H1 (cell line): ENCODE data around the gene ACSF3. TPM values are rescaled to one million over a fixed set of nuclear protein-coding genes. Genes with fewer than 3 reads are reported as not detected.
A peak's percentile ranks its signal among the peaks of the same experiment; 100 is the strongest.

ENCODE experiments used
- CTCF ChIA-PET: fragments of 300-600 bp; sonication (Branson Sonifier 250); formaldehyde crosslinking; loops from one replicate; lab custom pipeline; 2021; ENCODE audit not compliant: partially characterized antibody; lab: Charles Lee
- POLR2A ChIA-PET: fragments of 300-600 bp; sonication (Branson Sonifier 250); formaldehyde crosslinking; loops from one replicate; lab custom pipeline; 2021; ENCODE audit warnings: inconsistent platforms; ENCODE audit not compliant: partially characterized antibody; lab: Charles Lee
- DNase-seq, 2 experiments: peaks; one replicate each; pipeline versions ENCODE4 v3.0.0 to v3.0.0-alpha.2; 2010 to 2022; ENCODE audit warnings: low spot score in 2 of 2, low read depth in 1 of 2, mixed read lengths in 1 of 2
- FAIRE-seq: peaks from 2 replicates; lab custom pipeline; 2011; peaks lifted over from hg19 to GRCh38; lab: Jason Lieb, UNC
- H2AFZ ChIP-seq: 2 replicates; pipeline ENCODE4 v1.8.1; 2012; ENCODE audit warnings: low read length, inconsistent platforms
- H2AK5ac ChIP-seq: 2 replicates; pipeline ENCODE4 v1.6.1; 2013; ENCODE audit warnings: low read depth, low read length
- H2BK120ac ChIP-seq: replicated peaks from 2 replicates; pipeline ENCODE3; 2013; ENCODE audit warnings: low read depth, low read length, inconsistent platforms
- H2BK12ac ChIP-seq: 2 replicates; pipeline ENCODE4 v1.6.1; 2013; ENCODE audit warnings: low read depth, low read length
- H2BK15ac ChIP-seq: 2 replicates; pipeline ENCODE4 v1.6.1; 2013; ENCODE audit warnings: low read length
- H2BK20ac ChIP-seq: 2 replicates; pipeline ENCODE4 v1.6.1; 2013; ENCODE audit warnings: low read length
- H2BK5ac ChIP-seq: 2 replicates; pipeline ENCODE4 v1.6.1; 2013; ENCODE audit warnings: low read depth, low read length
- H3K14ac ChIP-seq: 2 replicates; pipeline ENCODE4 v1.6.1; 2013; ENCODE audit warnings: inconsistent platforms; ENCODE audit not compliant: insufficient read length
- H3K18ac ChIP-seq: 2 replicates; pipeline ENCODE4 v1.6.1; 2013; ENCODE audit warnings: low read length; ENCODE audit errors: extremely low read depth
- H3K23ac ChIP-seq: 2 replicates; pipeline ENCODE4 v1.6.1; 2013; ENCODE audit warnings: inconsistent platforms; ENCODE audit not compliant: insufficient read length
- H3K23me2 ChIP-seq: 2 replicates; pipeline ENCODE4 v1.6.1; 2013; ENCODE audit warnings: low read depth, low read length
- H3K27ac ChIP-seq: 2 replicates; pipeline ENCODE4 v1.6.1; 2011; ENCODE audit warnings: low read depth, low read length, inconsistent platforms
- H3K27me3 ChIP-seq, 4 experiments: replicated peaks in 1 of 4; 1 replicate in 1 of 4; 2 replicates in 3 of 4; pipeline versions ENCODE4 v1.6.1 to v1.8.1; 2011 to 2013; ENCODE audit warnings: low read length in 3 of 4, mild to moderate bottlenecking in 3 of 4, inconsistent platforms in 2 of 4, mixed read lengths in 2 of 4, moderate library complexity in 1 of 4; ENCODE audit not compliant: control insufficient read depth in 3 of 4, insufficient read depth in 3 of 4; ENCODE audit errors: extremely low read depth in 1 of 4
- H3K36me3 ChIP-seq, 4 experiments: 2 replicates each; pipeline versions ENCODE4 v1.6.1 to v1.8.1; 2011 to 2013; ENCODE audit warnings: mild to moderate bottlenecking in 4 of 4, low read length in 3 of 4, moderate library complexity in 2 of 4, control low read depth in 1 of 4, inconsistent platforms in 1 of 4; ENCODE audit not compliant: insufficient read depth in 4 of 4, control insufficient read depth in 2 of 4
- H3K4ac ChIP-seq: replicated peaks from 2 replicates; pipeline ENCODE3; 2013; ENCODE audit warnings: low read length, low read depth, mixed read lengths, inconsistent platforms; ENCODE audit not compliant: insufficient read length
- H3K4me1 ChIP-seq, 4 experiments: replicated peaks in 1 of 4; 1 replicate in 1 of 4; 2 replicates in 3 of 4; pipeline versions ENCODE4 v1.6.1 to v1.8.1; 2011 to 2013; ENCODE audit warnings: low read length in 3 of 4, inconsistent platforms in 2 of 4, mixed read lengths in 1 of 4; ENCODE audit not compliant: insufficient read depth in 4 of 4, control insufficient read depth in 3 of 4
- H3K4me2 ChIP-seq, 2 experiments: 2 replicates each; pipeline versions ENCODE4 v1.6.1 to v1.8.1; 2011 to 2013; ENCODE audit warnings: low read depth in 2 of 2, low read length in 2 of 2, control low read depth in 1 of 2, inconsistent platforms in 1 of 2, mild to moderate bottlenecking in 1 of 2; ENCODE audit not compliant: insufficient read depth in 1 of 2
- H3K4me3 ChIP-seq, 4 experiments: fragments of 200-600, 300-600 bp in 1 of 4; sonication (generic), shearing (Covaris generic), sonication (Bioruptor Twin) in 1 of 4; 2 replicates each; pipeline versions ENCODE4 v1.5.1 to v1.8.1; 2011 to 2016; ENCODE audit warnings: low read length in 4 of 4, low read depth in 3 of 4, control low read depth in 2 of 4, inconsistent platforms in 2 of 4, mild to moderate bottlenecking in 2 of 4, mixed read lengths in 1 of 4, moderate library complexity in 1 of 4; ENCODE audit not compliant: insufficient read depth in 2 of 4; ENCODE audit errors: extremely low read depth in 1 of 4
- H3K56ac ChIP-seq: replicated peaks from 2 replicates; pipeline ENCODE3; 2013; ENCODE audit warnings: low read depth, mild to moderate bottlenecking, mixed read lengths, low read length, inconsistent platforms; ENCODE audit not compliant: insufficient read length
- H3K79me1 ChIP-seq: 2 replicates; pipeline ENCODE4 v1.6.1; 2013; ENCODE audit warnings: low read depth, low read length, control low read depth
- H3K79me2 ChIP-seq, 2 experiments: 2 replicates each; pipeline versions ENCODE4 v1.6.1 to v1.8.1; 2012 to 2013; ENCODE audit warnings: low read length in 2 of 2, mild to moderate bottlenecking in 2 of 2, inconsistent platforms in 1 of 2; ENCODE audit not compliant: insufficient read depth in 2 of 2, control insufficient read depth in 1 of 2
- H3K9ac ChIP-seq, 4 experiments: replicated peaks in 1 of 4; 1 replicate in 1 of 4; 2 replicates in 3 of 4; pipeline versions ENCODE4 v1.6.1 to v1.8.1; 2011 to 2013; ENCODE audit warnings: low read depth in 3 of 4, low read length in 3 of 4, control low read depth in 2 of 4, mild to moderate bottlenecking in 2 of 4, moderate library complexity in 2 of 4, inconsistent platforms in 1 of 4; ENCODE audit errors: extremely low read depth in 1 of 4
- H3K9me3 ChIP-seq, 2 experiments: 2 replicates each; pipeline versions ENCODE4 v1.6.1 to v1.8.1; 2012 to 2013; ENCODE audit warnings: mild to moderate bottlenecking in 2 of 2, moderate library complexity in 2 of 2, control low read depth in 1 of 2, inconsistent platforms in 1 of 2, low read depth in 1 of 2, low read length in 1 of 2, mixed read lengths in 1 of 2; ENCODE audit not compliant: insufficient read depth in 2 of 2
- H4K20me1 ChIP-seq, 2 experiments: replicated peaks in 1 of 2; 2 replicates each; pipeline versions ENCODE3 to v1.8.1; 2011 to 2013; ENCODE audit warnings: inconsistent platforms in 2 of 2, low read length in 2 of 2, mild to moderate bottlenecking in 1 of 2; ENCODE audit not compliant: insufficient read depth in 2 of 2, control insufficient read depth in 1 of 2
- H4K5ac ChIP-seq: 2 replicates; pipeline ENCODE4 v1.6.1; 2013; ENCODE audit warnings: low read length, low read depth, mixed read lengths, inconsistent platforms; ENCODE audit not compliant: insufficient read length
- H4K8ac ChIP-seq: 2 replicates; pipeline ENCODE4 v1.8.0; 2013; ENCODE audit warnings: mild to moderate bottlenecking, moderate library complexity, low read length, inconsistent platforms; ENCODE audit not compliant: insufficient read depth; ENCODE audit errors: extremely low read depth
- H4K91ac ChIP-seq: replicated peaks from 2 replicates; pipeline ENCODE3; 2013; ENCODE audit warnings: low read length, mixed read lengths, inconsistent platforms; ENCODE audit not compliant: insufficient read length
- CTBP2 ChIP-seq: IDR thresholded peaks from 2 replicates; pipeline ENCODE4 v1.7.0; 2011; ENCODE audit warnings: borderline replicate concordance, mild to moderate bottlenecking, moderate library complexity, mixed read lengths, low read length; ENCODE audit not compliant: insufficient read depth, insufficient read length
- EGR1 ChIP-seq: IDR thresholded peaks from 2 replicates; pipeline ENCODE4 v1.6.1; 2011; ENCODE audit warnings: low read depth, low read length, borderline replicate concordance
- FOSL1 ChIP-seq: IDR thresholded peaks from 2 replicates; pipeline ENCODE4 v1.6.1; 2011; ENCODE audit warnings: mild to moderate bottlenecking, low read depth, low read length, moderate library complexity; ENCODE audit not compliant: insufficient read depth
- HDAC2 ChIP-seq, 2 experiments: fragments of 300-600 bp in 1 of 2; sonication (generic) in 1 of 2; IDR thresholded peaks; 2 replicates each; pipeline ENCODE4 v1.6.1; 2011 to 2012; ENCODE audit warnings: low read depth in 2 of 2, low read length in 2 of 2, mild to moderate bottlenecking in 2 of 2, moderate library complexity in 2 of 2, borderline replicate concordance in 1 of 2, inconsistent platforms in 1 of 2
- JUN ChIP-seq: IDR thresholded peaks from 2 replicates; pipeline ENCODE4 v1.6.1; 2011; ENCODE audit warnings: low read depth, mild to moderate bottlenecking, improper control_type of control experiment, low read length
- POLR2A ChIP-seq, 2 experiments: IDR thresholded peaks; 1 replicate in 1 of 2; 2 replicates in 1 of 2; pipeline ENCODE4 v1.6.1; 2011; ENCODE audit warnings: low read depth in 2 of 2, low read length in 2 of 2, mild to moderate bottlenecking in 2 of 2; ENCODE audit errors: control extremely low read depth in 1 of 2
- POLR2AphosphoS5 ChIP-seq: IDR thresholded peaks from 2 replicates; pipeline ENCODE4 v1.6.1; 2011; ENCODE audit warnings: low read depth, low read length
- RFX5 ChIP-seq: IDR thresholded peaks from 2 replicates; pipeline ENCODE4 v1.6.1; 2011; ENCODE audit warnings: low read depth, low read length, improper control_type of control experiment, borderline replicate concordance
- RXRA ChIP-seq: IDR thresholded peaks from 2 replicates; pipeline ENCODE4 v1.6.1; 2011; ENCODE audit warnings: low read depth, mild to moderate bottlenecking, low read length, moderate library complexity; ENCODE audit not compliant: insufficient read depth
- SIX5 ChIP-seq: IDR thresholded peaks from 2 replicates; pipeline ENCODE4 v1.6.1; 2011; ENCODE audit warnings: mild to moderate bottlenecking, low read depth, low read length
- SP1 ChIP-seq: IDR thresholded peaks from 2 replicates; pipeline ENCODE4 v1.6.1; 2011; ENCODE audit warnings: low read depth, low read length
- SP2 ChIP-seq: IDR thresholded peaks from 2 replicates; pipeline ENCODE4 v1.6.1; 2012; ENCODE audit warnings: mild to moderate bottlenecking, low read length, inconsistent platforms
- SP4 ChIP-seq: IDR thresholded peaks from 2 replicates; pipeline ENCODE4 v1.6.1; 2012; ENCODE audit warnings: low read length, inconsistent platforms
- WGBS, 2 experiments: shearing (Covaris generic) in 1 of 2; methylation state at CpG; one replicate each; pipeline versions ENCODE4 v1.1.6 to v1.1.7; 2013 to 2015; ENCODE audit warnings: low lambda C conversion rate in 2 of 2, mixed read lengths in 2 of 2, inconsistent platforms in 1 of 2, low coverage in 1 of 2, missing lambda C conversion rate in 1 of 2; ENCODE audit not compliant: insufficient replicate concordance in 2 of 2, insufficient coverage in 1 of 2, insufficient read length in 1 of 2; ENCODE audit errors: extremely low coverage in 1 of 2, missing lambda C conversion rate in 1 of 2; 5-methylcytosine and 5-hydroxymethylcytosine counted together
- polyA plus RNA-seq, 7 experiments: library from polyadenylated mRNA; depleted of rRNA in 3 of 7; stranded (reverse) in 5 of 7; unstranded in 2 of 7; fragments of >200 nt in 5 of 7; fragments of 200-250 nt in 2 of 7; gene quantifications; 1 replicate in 5 of 7; 2 replicates in 1 of 7; 4 replicates in 1 of 7; pipeline versions ENCODE4 v1.2.1 to v1.2.3, GENCODE V29; 2011 to 2013; ENCODE audit warnings: missing spikeins in 2 of 7, mixed read lengths in 2 of 7
- total RNA-seq: library from RNA; stranded (reverse); fragmentation: NEBNext Ultra II Directional; extraction: Animal tissue kit (Norgen Biotek cat#: 25700); gene quantifications from 2 replicates; pipeline ENCODE4 v1.2.1, GENCODE V29; 2021
- TF ChIP-seq, protein P1 (sequence below): IDR thresholded peaks from 2 replicates; pipeline ENCODE4 v1.6.1; 2012; ENCODE audit warnings: inconsistent platforms

ACSF3 gene
- total and polyA plus RNA-seq, 2 of the 8 experiments (the other 6 are each of a cell fraction or from before 2014, with no cell fraction given), result 15.6 to 22.9 TPM

- Histone ChIP-seq H4K91ac (no peak overlapping the region), H2BK5ac (no peak overlapping the region), H2BK20ac (no peak overlapping the region), H3K36me3 (no peaks in the 10 kb centered on the region), H3K23me2 (peaks cover 8% of the 10 kb centered on the region; the same call in 1 of the 2 replicates), H3K23ac (no peak overlapping the region), H4K5ac (no peak overlapping the region)
- no peak for FAIRE-seq
- TF ChIP-seq CTBP2, result no peak
- TF ChIP-seq JUN, result no peak
- no peak for TF ChIP-seq SP4
- TF ChIP-seq SP1, result no peak
- TF ChIP-seq POLR2A (IDR thresholded peaks at IDR 0.05; ENCODE audit: control extremely low read depth in 1 of 2, low read depth in 2 of 2, low read length in 2 of 2), result no peak
- TF ChIP-seq FOSL1, result no peak
- TF ChIP-seq, protein P1, sequence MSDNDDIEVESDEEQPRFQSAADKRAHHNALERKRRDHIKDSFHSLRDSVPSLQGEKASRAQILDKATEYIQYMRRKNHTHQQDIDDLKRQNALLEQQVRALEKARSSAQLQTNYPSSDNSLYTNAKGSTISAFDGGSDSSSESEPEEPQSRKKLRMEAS, result no peak
- no peak for TF ChIP-seq RXRA
- no peak for TF ChIP-seq SIX5
- no peak for TF ChIP-seq RFX5
- TF ChIP-seq HDAC2 (IDR thresholded peaks at IDR 0.05; ENCODE audit: borderline replicate concordance in 1 of 2, low read depth in 2 of 2, low read length in 2 of 2), result no peak
- TF ChIP-seq SP2, result no peak
- no peak for TF ChIP-seq EGR1
- no peak for TF ChIP-seq POLR2AphosphoS5
- TF ChIP-seq, all 59 proteins: peak for 0
- H3K4me2 ChIP-seq, result no peak overlapping the region
- no peaks in the 10 kb centered on the region for H3K79me1 ChIP-seq
- ChIA-PET CTCF (no interaction called here), POLR2A (interaction anchor here (1.3 kb wide), 1 partner anchor 21 kb away, joined by 3 read pairs; no protein-coding TSS in a partner anchor)
- peaks cover 0 to 18% (median 8%) of the 10 kb centered on the region in 4 experiments; a peak in 5 of 7 replicates for H3K27me3 ChIP-seq
- H3K14ac ChIP-seq, result no peak overlapping the region
- H3K79me2 ChIP-seq, result peaks cover 0 to 9% of the 10 kb centered on the region in 2 experiments; a peak in 2 of 4 replicates
- H3K4me3 ChIP-seq, result no peak overlapping the region
- peaks cover 0 to 4% of the 10 kb centered on the region in 2 experiments for H4K20me1 ChIP-seq
- no peak overlapping the region; the same call in 1 of the 2 replicates for H4K8ac ChIP-seq
- H2AK5ac ChIP-seq, result no peak overlapping the region
- no peak overlapping the region for H3K4ac ChIP-seq
- no peak overlapping the region for H2AFZ ChIP-seq
- H3K4me1 ChIP-seq, result peaks cover 4 to 12% (median 8%) of the 10 kb centered on the region in 4 experiments
- no peak overlapping the region for H2BK15ac ChIP-seq
- no peak for DNase-seq
- H2BK12ac ChIP-seq, result 0 out of 2 replicates have a peak overlapping the region, but pooled peaks have one; percentile 13
- H3K9me3 ChIP-seq, result no peaks in the 10 kb centered on the region; a peak in 1 of 4 replicates
- H3K9ac ChIP-seq, result no peak overlapping the region; a peak in 1 of 7 replicates
- no peak overlapping the region for H2BK120ac ChIP-seq
- H3K18ac ChIP-seq, result no peak overlapping the region
- H3K56ac ChIP-seq, result no peak overlapping the region
- no peak overlapping the region for H3K27ac ChIP-seq
- 83% methylated on average over 16 of the region's 16 CpGs; no CpG with 5 or more reads in 1 of the 2 experiments for WGBS, 2 experiments
These were observed 3.4 kb upstream of the ACSF3 start for GRCh38 chr16:89090182-89090630.
